GM12878 (cell line): Measurements from ENCODE around the gene RABEP2. TPM values are rescaled to one million over a fixed set of nuclear protein-coding genes. Genes with fewer than 3 reads are reported as not detected.
"Not testable (repeated sequence)": the region's sequence is repeated elsewhere in the genome, so short reads cannot be mapped to it uniquely, and the experiment has no call there.

Experiments used
- ATAC-seq: fragments of 200-7000 bp; cut with Tn5 transposase; 3 replicates; pipeline ENCODE4 v1.9.1; 2020; ENCODE audit warnings: mild to moderate bottlenecking, moderate library complexity
- BruUV-seq: library from RNA; stranded (reverse); fragments of 400-500 nt; replicated peaks from 2 replicates; lab custom pipeline; 2021; lab: Mats Ljungman, UMichigan
- CTCF ChIA-PET: fragments of 300-600 bp; sonication (Branson Sonifier 250); formaldehyde crosslinking; extraction: SDS; loops from one replicate; lab custom pipeline; 2021; ENCODE audit warnings: inconsistent platforms; lab: Yijun Ruan, JAX
- POLR2A ChIA-PET: fragments of 350-600 bp; formaldehyde crosslinking; extraction: SDS; loops from one replicate; lab custom pipeline; 2021; ENCODE audit warnings: inconsistent platforms; lab: Charles Lee
- RAD21 ChIA-PET: fragments of 300-600 bp; sonication (Branson Sonifier 250); formaldehyde crosslinking; loops from one replicate; lab custom pipeline; 2023; ENCODE audit warnings: antibody characterized with exemption; ENCODE audit not compliant: unreplicated experiment; lab: Charles Lee
- SMC1A ChIA-PET: fragments of 300-600 bp; sonication (Branson Sonifier 250); formaldehyde crosslinking; loops from one replicate; lab custom pipeline; 2023; ENCODE audit not compliant: unreplicated experiment, uncharacterized antibody; lab: Charles Lee
- DNase-seq: peaks from one replicate; pipeline ENCODE4 v3.0.0-alpha.2; 2011; ENCODE audit warnings: low read depth, low spot score
- FAIRE-seq: peaks from 3 replicates; lab custom pipeline; 2011; peaks lifted over from hg19 to GRCh38; lab: Jason Lieb, UNC
- H2AFZ ChIP-seq: 2 replicates; pipeline ENCODE4 v1.6.0; 2011; ENCODE audit warnings: low read depth, low read length, control low read depth; ENCODE audit not compliant: control insufficient read depth
- H3K27ac ChIP-seq: 2 replicates; pipeline ENCODE4 v1.5.1; 2011; ENCODE audit warnings: control low read depth; ENCODE audit not compliant: control insufficient read depth, insufficient read depth
- H3K27me3 ChIP-seq, 2 experiments: replicated peaks in 1 of 2; 2 replicates each; pipeline versions ENCODE4 v1.6.0 to v1.6.1; 2011; ENCODE audit warnings: low read length in 1 of 2; ENCODE audit not compliant: control insufficient read depth in 2 of 2, insufficient read depth in 2 of 2
- H3K36me3 ChIP-seq, 2 experiments: 2 replicates each; pipeline ENCODE4 v1.5.1; 2011; ENCODE audit warnings: low read length in 1 of 2; ENCODE audit not compliant: control insufficient read depth in 2 of 2, insufficient read depth in 2 of 2
- H3K4me1 ChIP-seq: 2 replicates; pipeline ENCODE4 v1.6.1; 2011; ENCODE audit warnings: mild to moderate bottlenecking, low read length, moderate library complexity, mixed read lengths; ENCODE audit not compliant: control insufficient read depth, insufficient read depth
- H3K4me2 ChIP-seq: 2 replicates; pipeline ENCODE4 v1.6.0; 2011; ENCODE audit warnings: control low read depth; ENCODE audit not compliant: control insufficient read depth, insufficient read depth
- H3K4me3 ChIP-seq: fragments of 200-600 bp; sonication (generic); 2 replicates; pipeline ENCODE4 v1.5.1; 2016
- H3K79me2 ChIP-seq: 2 replicates; pipeline ENCODE4 v1.6.0; 2011; ENCODE audit warnings: low read length; ENCODE audit not compliant: control insufficient read depth, insufficient read depth
- H3K9ac ChIP-seq: 2 replicates; pipeline ENCODE4 v1.8.0; 2011; ENCODE audit warnings: low read length, control low read depth, mixed read lengths; ENCODE audit not compliant: control insufficient read depth, insufficient read depth
- H3K9me3 ChIP-seq: replicated peaks from 3 replicates; pipeline ENCODE4 v1.5.1; 2011; ENCODE audit warnings: mild to moderate bottlenecking, low read length; ENCODE audit not compliant: control insufficient read depth, insufficient read depth
- H4K20me1 ChIP-seq: 2 replicates; pipeline ENCODE4 v1.6.0; 2011; ENCODE audit not compliant: control insufficient read depth, insufficient read depth
- EED ChIP-seq: sonication (generic); IDR thresholded peaks from 2 replicates; pipeline ENCODE4 v1.6.1; 2016; ENCODE audit warnings: antibody characterized with exemption, low read depth
- FOXM1 ChIP-seq: IDR thresholded peaks from 2 replicates; pipeline ENCODE4 v1.6.1; 2012; ENCODE audit warnings: low read depth, mild to moderate bottlenecking, inconsistent platforms, low read length, moderate library complexity
- MEF2B ChIP-seq: fragments of 450-650 bp; IDR thresholded peaks from 2 replicates; pipeline ENCODE4 v1.6.1; 2018; ENCODE audit warnings: mild to moderate bottlenecking, moderate library complexity; ENCODE audit not compliant: partially characterized antibody, poor library complexity, severe bottlenecking
- MYB ChIP-seq: fragments of 150-350 bp; IDR thresholded peaks from 2 replicates; pipeline ENCODE4 v1.6.1; 2014; ENCODE audit warnings: mild to moderate bottlenecking, low read depth, low read length, borderline replicate concordance
- PAX5 ChIP-seq: IDR thresholded peaks from 2 replicates; pipeline ENCODE4 v1.6.1; 2011; ENCODE audit warnings: low read depth, low read length, borderline replicate concordance
- PAX8 ChIP-seq: fragments of 450-650 bp; IDR thresholded peaks from 2 replicates; pipeline ENCODE4 v1.6.1; 2017; ENCODE audit warnings: mild to moderate bottlenecking, moderate library complexity
- SREBF2 ChIP-seq: IDR thresholded peaks from 2 replicates; pipeline ENCODE4 v1.6.1; 2012; ENCODE audit warnings: mild to moderate bottlenecking, low read length
- SRF ChIP-seq, 2 experiments: IDR thresholded peaks; 2 replicates each; pipeline ENCODE4 v1.6.1; 2011; ENCODE audit warnings: low read depth in 2 of 2, low read length in 2 of 2, mild to moderate bottlenecking in 1 of 2, moderate library complexity in 1 of 2
- ZBTB11 ChIP-seq: fragments of 450-650 bp; formaldehyde crosslinking; IDR thresholded peaks from 2 replicates; pipeline ENCODE4 v1.5.0; 2022; ENCODE audit warnings: mild to moderate bottlenecking, missing genetic modification characterization
- WGBS: methylation state at CpG from one replicate; pipeline ENCODE4 v1.1.6; 2016; ENCODE audit warnings: low lambda C conversion rate; ENCODE audit not compliant: insufficient replicate concordance, insufficient coverage; ENCODE audit errors: missing lambda C conversion rate; 5-methylcytosine and 5-hydroxymethylcytosine counted together
- in situ Hi-C: fragments of 300-500 bp; cut with MboI; formaldehyde crosslinking; loops from 9 replicates; pipeline ENCODE4 v1.14.3; 2018; ENCODE audit warnings: mixed read lengths
- intact Hi-C: fragments of 100-400 bp; cut with micrococcal nuclease; formaldehyde crosslinking; loops from one replicate; pipeline ENCODE4 v1.14.2; 2022; ENCODE audit not compliant: unreplicated experiment
- polyA plus RNA-seq, 11 experiments: library from polyadenylated mRNA; depleted of rRNA in 4 of 11; unstranded in 6 of 11; stranded (reverse) in 5 of 11; fragments of >200 nt; fragmentation: Nextera tagmentation in 4 of 11; fragmentation: Illumina TruSeq in 1 of 11; extraction: Ambion mirVana in 4 of 11; extraction: Trizol in 1 of 11; gene quantifications; 1 replicate in 1 of 11; 2 replicates in 10 of 11; pipeline versions ENCODE4 v1.2.1 to v1.2.3, GENCODE V29; 2011 to 2016; ENCODE audit warnings: inconsistent platforms in 2 of 11, missing spikeins in 2 of 11, low read depth in 1 of 11
- total RNA-seq, 4 experiments: library from RNA; depleted of rRNA in 3 of 4; stranded (reverse); fragments of >200 nt in 3 of 4; fragmentation: Illumina TruSeq in 1 of 4; extraction: Trizol in 1 of 4; gene quantifications; 2 replicates each; pipeline versions ENCODE4 v1.2.1 to v1.2.3, GENCODE V29; 2013 to 2021
- TF ChIP-seq, protein P1 (sequence below): IDR thresholded peaks from 2 replicates; pipeline ENCODE4 v1.6.1; 2012; ENCODE audit warnings: mild to moderate bottlenecking, low read depth, low read length

Gene RABEP2
- total and polyA plus RNA-seq, 10 of the 15 experiments (the other 5 are each of a cell fraction or from before 2014, with no cell fraction given): 0.47 to 33.2 (median 18.6) TPM

GRCh38 chr16:28943281-28943680, 18.2 kb upstream of the RABEP2 start:
- Histone ChIP-seq H3K27me3 (no peaks in the 10 kb centered on the region), H3K4me2 (no peak overlapping the region), H3K9ac (no peak overlapping the region), H3K36me3 (no peaks in the 10 kb centered on the region), H3K79me2 (no peaks in the 10 kb centered on the region), H3K4me3 (no peak overlapping the region), H3K9me3 (no peaks in the 10 kb centered on the region), H3K27ac (no peak overlapping the region), H2AFZ (no peak overlapping the region), H4K20me1 (no peaks in the 10 kb centered on the region), H3K4me1 (peaks cover 10% of the 10 kb centered on the region)
- POLR2A ChIA-PET: interaction anchor here (3.2 kb wide), 1 partner anchor 11 kb away, joined by 20 read pairs; the partner anchor contains the start of gene CD19
- SMC1A ChIA-PET: interaction anchor here (0.8 to 5.0 kb wide), 7 partner anchors 11 to 84 kb away, joined by 3 to 58 read pairs (median 32); partner anchors contain the start of genes CD19, RABEP2 and SH2B1
- ATAC-seq: no peak
- RAD21 ChIA-PET: interaction anchor here (3.2 to 5.2 kb wide), 2 partner anchors 12 to 69 kb away, joined by 46 to 53 read pairs; partner anchors contain the start of gene CD19
- TF ChIP-seq PAX8 (no peak), SRF (IDR thresholded peaks at IDR 0.05; ENCODE audit: low read depth in 2 of 2, low read length in 2 of 2) (no peak), MYB (no peak), PAX5 (no peak), EED (no peak), MEF2B (no peak), ZBTB11 (CRISPR knock-in tag) (no peak), SREBF2 (no peak), FOXM1 (no peak)
- TF ChIP-seq, protein P1, sequence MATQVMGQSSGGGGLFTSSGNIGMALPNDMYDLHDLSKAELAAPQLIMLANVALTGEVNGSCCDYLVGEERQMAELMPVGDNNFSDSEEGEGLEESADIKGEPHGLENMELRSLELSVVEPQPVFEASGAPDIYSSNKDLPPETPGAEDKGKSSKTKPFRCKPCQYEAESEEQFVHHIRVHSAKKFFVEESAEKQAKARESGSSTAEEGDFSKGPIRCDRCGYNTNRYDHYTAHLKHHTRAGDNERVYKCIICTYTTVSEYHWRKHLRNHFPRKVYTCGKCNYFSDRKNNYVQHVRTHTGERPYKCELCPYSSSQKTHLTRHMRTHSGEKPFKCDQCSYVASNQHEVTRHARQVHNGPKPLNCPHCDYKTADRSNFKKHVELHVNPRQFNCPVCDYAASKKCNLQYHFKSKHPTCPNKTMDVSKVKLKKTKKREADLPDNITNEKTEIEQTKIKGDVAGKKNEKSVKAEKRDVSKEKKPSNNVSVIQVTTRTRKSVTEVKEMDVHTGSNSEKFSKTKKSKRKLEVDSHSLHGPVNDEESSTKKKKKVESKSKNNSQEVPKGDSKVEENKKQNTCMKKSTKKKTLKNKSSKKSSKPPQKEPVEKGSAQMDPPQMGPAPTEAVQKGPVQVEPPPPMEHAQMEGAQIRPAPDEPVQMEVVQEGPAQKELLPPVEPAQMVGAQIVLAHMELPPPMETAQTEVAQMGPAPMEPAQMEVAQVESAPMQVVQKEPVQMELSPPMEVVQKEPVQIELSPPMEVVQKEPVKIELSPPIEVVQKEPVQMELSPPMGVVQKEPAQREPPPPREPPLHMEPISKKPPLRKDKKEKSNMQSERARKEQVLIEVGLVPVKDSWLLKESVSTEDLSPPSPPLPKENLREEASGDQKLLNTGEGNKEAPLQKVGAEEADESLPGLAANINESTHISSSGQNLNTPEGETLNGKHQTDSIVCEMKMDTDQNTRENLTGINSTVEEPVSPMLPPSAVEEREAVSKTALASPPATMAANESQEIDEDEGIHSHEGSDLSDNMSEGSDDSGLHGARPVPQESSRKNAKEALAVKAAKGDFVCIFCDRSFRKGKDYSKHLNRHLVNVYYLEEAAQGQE: no peak
- intact Hi-C loops (no loop called here), in situ Hi-C loops (no loop called here)
- FAIRE-seq: no peak
- CTCF ChIA-PET: interaction anchor here (2.7 to 9.7 kb wide), 4 partner anchors 10 to 81 kb away, joined by 19 to 136 read pairs (median 100); partner anchors contain the start of genes CD19, RABEP2 and SH2B1
- no TSS peak for BruUV-seq
- DNase-seq: no peak

DNA sequence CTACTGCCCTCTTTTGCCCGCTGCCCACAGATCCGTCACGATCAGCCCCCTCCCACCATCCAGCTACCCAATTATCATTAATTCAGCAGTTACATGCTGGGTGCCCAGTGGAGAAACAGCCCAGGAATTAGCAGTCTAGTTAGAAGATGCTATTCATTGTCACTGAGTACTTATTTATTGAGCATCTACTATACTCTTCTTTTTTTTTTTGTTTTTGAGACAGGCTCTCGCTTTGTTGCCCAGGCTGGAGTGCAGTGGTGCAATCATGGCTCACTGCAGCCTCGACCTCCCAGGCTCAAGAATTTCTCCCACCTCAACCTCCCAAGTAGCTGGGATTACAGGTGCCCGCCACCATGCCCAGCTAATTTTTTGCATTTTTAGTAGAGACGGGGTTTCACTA, 14.8 kb upstream of the RABEP2 start:
- H3K36me3 ChIP-seq, H3K27me3 ChIP-seq, H3K4me3 ChIP-seq, H3K9ac ChIP-seq, RAD21 ChIA-PET, H3K4me1 ChIP-seq, DNase-seq, FAIRE-seq, H3K79me2 ChIP-seq, H3K9me3 ChIP-seq, H3K4me2 ChIP-seq, H4K20me1 ChIP-seq, in situ Hi-C loops, ATAC-seq, CTCF ChIA-PET, BruUV-seq, H3K27ac ChIP-seq, intact Hi-C loops, H2AFZ ChIP-seq: not testable (repeated sequence)
- POLR2A ChIA-PET: interaction anchor here (0.9 kb wide), 1 partner anchor 17 kb away, joined by 3 read pairs; no protein-coding TSS in a partner anchor
- 97% methylated on average over 6 of the region's 7 CpGs for WGBS
- SMC1A ChIA-PET: interaction anchor here (1.1 to 1.2 kb wide), 2 partner anchors 16 to 95 kb away, joined by 3 read pairs; no protein-coding TSS in a partner anchor
